Esophagus muscularis mucosa (tissue), 4 donors: ENCODE data around the gene ARHGAP6. TPM values are rescaled to one million over a fixed set of nuclear protein-coding genes. Genes with fewer than 3 reads are reported as not detected.
A peak's percentile ranks its signal among the peaks of the same experiment; 100 is the strongest.

Experiments
- DNase-seq: peaks from one replicate; pipeline ENCODE4 v3.0.0-alpha.2; 2017; ENCODE audit errors: extremely low spot score
- H3K27ac ChIP-seq, 4 donors: fragments of 200-600 bp; sonication (generic); replicated peaks in 1 of 4; 1 replicate in 3 of 4; 2 replicates in 1 of 4; pipeline ENCODE4 v1.5.1; 2016 to 2019; ENCODE audit warnings: mild to moderate bottlenecking in 1 of 4
- H3K27me3 ChIP-seq, 4 donors: fragments of 200-600 bp; sonication (generic); one replicate each; pipeline versions ENCODE4 v1.5.1 to v1.6.0; 2016 to 2019
- H3K36me3 ChIP-seq, 4 donors: fragments of 200-600 bp; sonication (generic); one replicate each; pipeline ENCODE4 v1.5.1; 2016 to 2019
- H3K4me1 ChIP-seq, 4 donors: fragments of 200-600 bp; sonication (generic); one replicate each; pipeline ENCODE4 v1.5.1; 2016 to 2019
- H3K4me3 ChIP-seq, 4 donors: fragments of 200-600 bp; sonication (generic); 1 replicate in 2 of 4; 2 replicates in 2 of 4; pipeline ENCODE4 v1.5.1; 2016 to 2019; ENCODE audit warnings: mild to moderate bottlenecking in 4 of 4, moderate library complexity in 1 of 4
- H3K9me3 ChIP-seq, 4 donors: fragments of 200-600 bp; sonication (generic); 1 replicate in 3 of 4; 2 replicates in 1 of 4; pipeline ENCODE4 v1.5.1; 2016 to 2019
- EP300 ChIP-seq: sonication (generic); formaldehyde crosslinking; IDR thresholded peaks from one replicate; pipeline ENCODE4 v1.6.1; 2017; ENCODE audit warnings: antibody characterized with exemption
- POLR2A ChIP-seq: fragments of 450-650 bp; IDR thresholded peaks from one replicate; pipeline ENCODE4 v1.6.1; 2017; ENCODE audit warnings: antibody characterized with exemption, moderate library complexity, mild to moderate bottlenecking, low read depth
- POLR2AphosphoS5 ChIP-seq, 2 donors: sonication (generic); formaldehyde crosslinking; IDR thresholded peaks; one replicate each; pipeline ENCODE4 v1.6.1; 2017; ENCODE audit warnings: antibody characterized with exemption in 2 of 2
- WGBS: methylation state at CpG from one replicate; pipeline ENCODE4 v1.1.5; 2018; 5-methylcytosine and 5-hydroxymethylcytosine counted together
- intact Hi-C: fragments of 100-400 bp; cut with DNase I; formaldehyde crosslinking; loops from one replicate; pipeline ENCODE4 v1.15.1; 2023
- total RNA-seq, 4 donors: library from RNA; depleted of rRNA; stranded (reverse); fragments of >200 nt; gene quantifications; one replicate each; pipeline versions ENCODE4 v1.1.0 to v1.2.1, GENCODE V29; 2016
- TF ChIP-seq, protein P1 (sequence below), 3 experiments: fragments of 200-600 bp in 2 of 3; fragments of 450-650 bp in 1 of 3; sonication (generic) in 2 of 3; IDR thresholded peaks; one replicate each; pipeline ENCODE4 v1.5.1; 2017 to 2019; ENCODE audit warnings: antibody characterized with exemption in 3 of 3, mild to moderate bottlenecking in 2 of 3, moderate library complexity in 1 of 3

ARHGAP6 gene
- total RNA-seq, 4 donors from 2014 or later = 25.2 to 44.8 (median 30.6) TPM

DNA sequence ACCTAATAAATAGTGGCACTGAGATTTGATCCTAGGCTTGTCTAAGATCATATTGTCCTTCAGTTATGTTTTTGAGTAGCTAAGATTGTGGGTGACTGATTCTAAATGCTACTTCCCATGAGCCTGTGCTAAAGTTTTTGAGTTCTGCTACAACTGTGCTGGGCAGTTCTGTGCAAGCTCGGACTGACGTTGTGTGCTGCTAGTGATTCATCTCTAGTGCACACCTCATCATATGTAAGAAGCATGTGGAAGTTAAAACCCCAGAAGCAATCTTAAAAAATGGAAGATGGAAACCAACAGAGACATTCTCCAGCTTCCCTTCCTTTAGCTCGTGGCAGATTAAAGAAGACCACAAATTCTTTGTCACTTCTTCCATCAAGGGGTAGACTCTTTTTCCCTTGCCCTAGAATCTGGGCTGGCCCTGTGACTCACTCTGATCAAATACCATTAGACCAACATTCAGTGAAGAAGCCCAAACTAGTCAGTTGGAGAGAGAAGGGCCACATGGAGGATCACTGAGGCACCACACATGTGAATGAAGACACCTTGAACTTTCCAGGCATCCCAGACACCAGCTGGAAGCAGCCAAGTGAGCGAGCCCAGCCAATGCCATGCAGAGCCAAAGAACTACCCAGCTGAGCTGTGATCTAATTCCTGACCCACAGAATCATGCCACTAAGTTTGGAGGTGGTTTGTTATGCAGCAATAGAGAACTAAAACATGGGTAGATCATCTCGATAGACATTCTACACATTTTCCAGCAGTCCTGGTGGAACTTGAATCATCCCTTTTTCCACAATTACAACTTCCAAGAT is 16.8 kb downstream of the ARHGAP6 start:
- H3K36me3 ChIP-seq = no peaks in the 10 kb centered on the region
- WGBS = 70% methylated on average over 5 of the region's 5 CpGs
- TF ChIP-seq, protein P1, sequence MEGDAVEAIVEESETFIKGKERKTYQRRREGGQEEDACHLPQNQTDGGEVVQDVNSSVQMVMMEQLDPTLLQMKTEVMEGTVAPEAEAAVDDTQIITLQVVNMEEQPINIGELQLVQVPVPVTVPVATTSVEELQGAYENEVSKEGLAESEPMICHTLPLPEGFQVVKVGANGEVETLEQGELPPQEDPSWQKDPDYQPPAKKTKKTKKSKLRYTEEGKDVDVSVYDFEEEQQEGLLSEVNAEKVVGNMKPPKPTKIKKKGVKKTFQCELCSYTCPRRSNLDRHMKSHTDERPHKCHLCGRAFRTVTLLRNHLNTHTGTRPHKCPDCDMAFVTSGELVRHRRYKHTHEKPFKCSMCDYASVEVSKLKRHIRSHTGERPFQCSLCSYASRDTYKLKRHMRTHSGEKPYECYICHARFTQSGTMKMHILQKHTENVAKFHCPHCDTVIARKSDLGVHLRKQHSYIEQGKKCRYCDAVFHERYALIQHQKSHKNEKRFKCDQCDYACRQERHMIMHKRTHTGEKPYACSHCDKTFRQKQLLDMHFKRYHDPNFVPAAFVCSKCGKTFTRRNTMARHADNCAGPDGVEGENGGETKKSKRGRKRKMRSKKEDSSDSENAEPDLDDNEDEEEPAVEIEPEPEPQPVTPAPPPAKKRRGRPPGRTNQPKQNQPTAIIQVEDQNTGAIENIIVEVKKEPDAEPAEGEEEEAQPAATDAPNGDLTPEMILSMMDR (IDR thresholded peaks at IDR 0.05) = no peak
- TF ChIP-seq POLR2AphosphoS5 (IDR thresholded peaks at IDR 0.05) (no peak), POLR2A (no peak), EP300 (no peak)
- no peaks in the 10 kb centered on the region for H3K4me1 ChIP-seq
- no peak overlapping the region for H3K4me3 ChIP-seq
- intact Hi-C loops = no loop called here
- no peak overlapping the region for H3K27ac ChIP-seq
- no peaks in the 10 kb centered on the region for H3K27me3 ChIP-seq
- no peaks in the 10 kb centered on the region for H3K9me3 ChIP-seq
- DNase-seq = no peak

DNA sequence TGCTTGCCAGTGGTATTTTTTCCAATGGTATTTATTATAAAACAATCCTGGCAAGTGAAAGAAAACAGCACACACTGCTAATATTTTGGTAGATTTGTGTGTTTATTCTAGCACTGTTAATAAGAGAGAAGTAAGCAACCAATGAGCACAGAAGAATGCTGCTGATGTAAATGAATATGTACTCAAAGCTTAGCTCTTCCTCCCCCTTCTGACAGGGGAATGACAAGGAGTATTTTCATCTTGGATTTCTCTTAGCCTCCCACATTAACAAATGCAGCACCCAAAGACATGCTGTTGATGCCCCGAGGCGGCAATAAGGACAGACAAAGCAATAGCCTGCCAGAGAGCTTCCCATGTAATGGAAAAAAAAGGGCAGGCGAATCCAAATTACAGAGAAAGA is 18.6 kb downstream of the ARHGAP6 start:
- no peak for TF ChIP-seq POLR2A
- no peak for TF ChIP-seq EP300
- TF ChIP-seq POLR2AphosphoS5 (IDR thresholded peaks at IDR 0.05) = no peak
- TF ChIP-seq, protein P1 (IDR thresholded peaks at IDR 0.05) = no peak
- Histone ChIP-seq H3K9me3 (no peaks in the 10 kb centered on the region), H3K27ac (no peak overlapping the region), H3K27me3 (no peaks in the 10 kb centered on the region), H3K36me3 (no peaks in the 10 kb centered on the region), H3K4me1 (no peaks in the 10 kb centered on the region), H3K4me3 (no peak overlapping the region)
- DNase-seq = no peak
- 61% methylated on average over 3 of the region's 3 CpGs for WGBS
- intact Hi-C loops = no loop called here

DNA sequence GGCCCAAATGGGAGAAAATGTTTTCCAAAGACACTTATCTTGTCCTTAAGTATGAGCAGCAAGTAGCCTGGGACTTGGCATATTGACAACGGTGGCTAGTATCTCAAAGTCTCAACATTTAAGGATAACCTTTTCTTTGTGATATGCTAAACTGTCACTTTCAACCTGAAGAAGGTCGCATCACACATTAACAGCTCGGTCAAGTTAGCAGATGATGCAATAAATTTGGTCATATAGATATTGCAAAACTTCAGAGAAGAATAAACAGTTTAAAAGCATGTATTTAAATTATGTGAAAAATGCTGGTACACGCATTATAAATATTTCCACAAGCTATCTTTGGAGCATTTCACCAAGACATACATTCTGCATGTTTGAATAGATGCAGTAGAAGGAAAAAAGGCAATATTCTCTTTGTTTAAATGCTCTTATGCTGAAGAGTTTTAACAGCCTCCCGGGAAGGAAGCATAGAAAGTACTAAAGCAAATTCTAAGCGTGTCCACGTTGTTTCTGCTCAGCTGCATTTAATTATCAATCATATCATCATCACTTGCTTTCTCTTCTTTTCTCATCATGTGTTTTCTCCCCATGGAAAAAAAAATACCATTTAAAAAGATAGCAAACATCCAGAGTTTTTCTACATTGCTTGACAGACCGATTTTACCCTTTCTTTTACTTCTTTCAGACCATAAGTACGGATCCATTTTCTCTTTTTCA is 24.2 kb downstream of the ARHGAP6 start:
- no peaks in the 10 kb centered on the region for H3K9me3 ChIP-seq
- intact Hi-C loops = no loop called here
- no peak for TF ChIP-seq POLR2A
- TF ChIP-seq, protein P1 (IDR thresholded peaks at IDR 0.05) = no peak
- no peak for TF ChIP-seq EP300
- TF ChIP-seq POLR2AphosphoS5 (IDR thresholded peaks at IDR 0.05) = no peak
- no peaks in the 10 kb centered on the region for H3K27me3 ChIP-seq
- no peak overlapping the region for H3K4me3 ChIP-seq
- DNase-seq = no peak
- H3K4me1 ChIP-seq = peaks cover 0 to 26% (median 3%) of the 10 kb centered on the region in 4 donors
- no peak overlapping the region for H3K27ac ChIP-seq
- no peaks in the 10 kb centered on the region for H3K36me3 ChIP-seq
- 56% methylated on average over 9 of the region's 9 CpGs for WGBS

DNA sequence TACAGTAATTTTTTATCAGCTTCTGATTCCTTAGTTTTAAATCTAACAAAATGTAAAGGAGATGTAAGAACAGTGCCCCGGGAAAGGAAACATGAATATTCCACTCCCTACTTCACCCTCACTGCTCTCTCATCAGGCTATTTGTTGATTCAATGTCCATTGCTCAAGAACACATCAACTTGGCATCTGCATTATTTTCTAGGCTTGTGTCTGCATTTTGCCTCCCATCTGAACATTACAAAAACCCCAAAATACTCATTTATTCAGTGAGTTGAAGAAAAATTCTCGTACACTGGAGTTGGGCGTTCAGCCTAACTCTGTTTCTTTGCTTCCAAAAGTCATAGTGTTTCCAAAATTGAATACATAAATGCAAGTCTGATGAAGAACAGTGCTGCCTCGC is 25.6 kb downstream of the ARHGAP6 start:
- DNase-seq = no peak
- 51% methylated on average over 4 of the region's 4 CpGs for WGBS
- Histone ChIP-seq H3K27ac (peak overlapping the region in 1 of 4 donors; percentile 14), H3K9me3 (no peaks in the 10 kb centered on the region), H3K4me3 (no peak overlapping the region), H3K4me1 (peaks cover 0 to 26% (median 3%) of the 10 kb centered on the region in 4 donors), H3K27me3 (no peaks in the 10 kb centered on the region), H3K36me3 (no peaks in the 10 kb centered on the region)
- intact Hi-C loops = no loop called here
- no peak for TF ChIP-seq EP300
- TF ChIP-seq, protein P1 (IDR thresholded peaks at IDR 0.05) = no peak
- no peak for TF ChIP-seq POLR2AphosphoS5 (IDR thresholded peaks at IDR 0.05)
- no peak for TF ChIP-seq POLR2A
